ENCODE data around the gene ATP9B. TPM values are rescaled to one million over a fixed set of nuclear protein-coding genes. Genes with fewer than 3 reads are reported as not detected.
A peak's percentile ranks its signal among the peaks of the same experiment; 100 is the strongest.

Gene ATP9B
- total RNA-seq, 1 experiment from 2014 or later, result 20.9 TPM

DNA sequence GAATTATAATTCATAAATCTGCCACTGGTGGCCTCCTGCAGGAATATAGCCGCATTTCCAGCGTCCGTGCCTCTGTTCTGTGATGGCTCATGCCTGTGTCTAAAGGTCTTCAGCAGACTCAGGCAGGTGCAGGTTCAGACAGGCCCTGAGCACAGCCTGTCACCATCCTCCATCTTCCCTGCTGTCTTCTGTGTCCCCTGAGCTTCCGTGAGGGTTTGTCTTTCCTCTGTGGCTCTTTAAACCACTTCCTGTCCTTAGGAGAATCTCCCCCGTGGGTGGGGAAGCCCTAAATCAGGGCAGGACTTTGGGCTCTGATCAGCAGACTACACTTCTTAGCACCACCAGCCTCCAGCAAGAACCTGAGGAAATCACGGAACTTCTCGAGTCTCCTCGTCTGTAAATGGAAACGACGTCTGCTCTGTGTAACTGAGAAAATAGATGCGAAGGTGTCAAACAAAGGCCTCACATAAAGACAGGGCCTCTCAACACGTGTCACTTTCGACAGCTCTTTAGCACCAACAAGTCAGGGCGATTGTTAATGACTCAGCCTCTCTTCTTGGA lies 302.4 kb downstream of the ATP9B start:
- no CpG with 5 or more reads among the region's 14 CpGs for WGBS (ENCODE audit: extremely low coverage, insufficient read length, low lambda C conversion rate)
- Histone ChIP-seq H2AFZ (ENCODE audit: low read length) (no peak overlapping the region), H3K56ac (ENCODE audit: insufficient read length, low read depth, low read length) (no peak overlapping the region), H3K9me3 (ENCODE audit: control insufficient read depth, low read depth, low read length) (no peaks in the 10 kb centered on the region), H2BK120ac (ENCODE audit: low read depth, low read length, poor library complexity, severe bottlenecking) (no peak overlapping the region), H2BK15ac (ENCODE audit: low read depth, low read length) (no peak overlapping the region), H3K79me1 (ENCODE audit: insufficient read depth, low read depth, low read length, poor library complexity, severe bottlenecking) (no peaks in the 10 kb centered on the region), H3K79me2 (ENCODE audit: insufficient read depth, low read length) (no peaks in the 10 kb centered on the region), H2BK5ac (ENCODE audit: insufficient read length, low read length) (no peak overlapping the region), H3K23me2 (ENCODE audit: insufficient read length, low read depth, low read length, poor library complexity, severe bottlenecking) (no peaks in the 10 kb centered on the region), H3K14ac (ENCODE audit: insufficient read depth, low read length) (no peak overlapping the region), H3K9ac (ENCODE audit: extremely low read depth, insufficient read length, low read length) (no peak overlapping the region), H2BK20ac (ENCODE audit: low read depth, low read length, poor library complexity, severe bottlenecking) (no peak overlapping the region), H3K4me1 (ENCODE audit: insufficient read depth, low read length) (no peaks in the 10 kb centered on the region), H4K5ac (ENCODE audit: insufficient read length, low read depth, low read length) (no peak overlapping the region), H2AK5ac (ENCODE audit: insufficient read length, low read length) (no peak overlapping the region), H4K91ac (ENCODE audit: insufficient read length, low read depth, low read length) (no peak overlapping the region), H3K18ac (ENCODE audit: insufficient read length, low read depth, low read length) (no peak overlapping the region), H3K4ac (ENCODE audit: low read depth, low read length) (no peak overlapping the region), H4K8ac (replicated peaks; ENCODE audit: insufficient read length, low read depth, low read length) (no peak overlapping the region), H3K23ac (ENCODE audit: insufficient read length, low read depth, low read length) (no peak overlapping the region), H3K27ac (ENCODE audit: insufficient read length, low read depth, low read length) (no peak overlapping the region), H3T11ph (ENCODE audit: low read length) (no peak overlapping the region), H4K20me1 (ENCODE audit: control insufficient read depth, insufficient read depth, insufficient read length) (no peaks in the 10 kb centered on the region), H3K27me3 (ENCODE audit: insufficient read depth, low read length) (no peaks in the 10 kb centered on the region), H3K4me2 (ENCODE audit: insufficient read depth, insufficient read length, low read length) (no peak overlapping the region), H2BK12ac (ENCODE audit: insufficient read length, low read depth, low read length) (no peak overlapping the region)
- Mint-ChIP-seq H3K36me3 (ENCODE audit: insufficient read depth in 1 of 3, low read depth in 3 of 3) (peaks cover 2 to 12% (median 8%) of the 10 kb centered on the region in 3 experiments; a peak in 5 of 7 replicates), H3K4me1 (peaks cover 4% of the 10 kb centered on the region in 2 experiments; a peak in 2 of 4 replicates), H3K4me3 (no peak overlapping the region), H3K27me3 (ENCODE audit: low read depth) (no peaks in the 10 kb centered on the region), H3K9me3 (no peaks in the 10 kb centered on the region), H3K27ac (peak overlapping the region in 1 of 3 experiments; percentile 5; a peak in 1 of 7 replicates)
- TF ChIP-seq, protein P1, sequence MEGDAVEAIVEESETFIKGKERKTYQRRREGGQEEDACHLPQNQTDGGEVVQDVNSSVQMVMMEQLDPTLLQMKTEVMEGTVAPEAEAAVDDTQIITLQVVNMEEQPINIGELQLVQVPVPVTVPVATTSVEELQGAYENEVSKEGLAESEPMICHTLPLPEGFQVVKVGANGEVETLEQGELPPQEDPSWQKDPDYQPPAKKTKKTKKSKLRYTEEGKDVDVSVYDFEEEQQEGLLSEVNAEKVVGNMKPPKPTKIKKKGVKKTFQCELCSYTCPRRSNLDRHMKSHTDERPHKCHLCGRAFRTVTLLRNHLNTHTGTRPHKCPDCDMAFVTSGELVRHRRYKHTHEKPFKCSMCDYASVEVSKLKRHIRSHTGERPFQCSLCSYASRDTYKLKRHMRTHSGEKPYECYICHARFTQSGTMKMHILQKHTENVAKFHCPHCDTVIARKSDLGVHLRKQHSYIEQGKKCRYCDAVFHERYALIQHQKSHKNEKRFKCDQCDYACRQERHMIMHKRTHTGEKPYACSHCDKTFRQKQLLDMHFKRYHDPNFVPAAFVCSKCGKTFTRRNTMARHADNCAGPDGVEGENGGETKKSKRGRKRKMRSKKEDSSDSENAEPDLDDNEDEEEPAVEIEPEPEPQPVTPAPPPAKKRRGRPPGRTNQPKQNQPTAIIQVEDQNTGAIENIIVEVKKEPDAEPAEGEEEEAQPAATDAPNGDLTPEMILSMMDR (conservative IDR thresholded peaks at IDR 0.05), result no peak
- no peak for DNase-seq
